ENCODE data around the gene ANXA10.

DNA sequence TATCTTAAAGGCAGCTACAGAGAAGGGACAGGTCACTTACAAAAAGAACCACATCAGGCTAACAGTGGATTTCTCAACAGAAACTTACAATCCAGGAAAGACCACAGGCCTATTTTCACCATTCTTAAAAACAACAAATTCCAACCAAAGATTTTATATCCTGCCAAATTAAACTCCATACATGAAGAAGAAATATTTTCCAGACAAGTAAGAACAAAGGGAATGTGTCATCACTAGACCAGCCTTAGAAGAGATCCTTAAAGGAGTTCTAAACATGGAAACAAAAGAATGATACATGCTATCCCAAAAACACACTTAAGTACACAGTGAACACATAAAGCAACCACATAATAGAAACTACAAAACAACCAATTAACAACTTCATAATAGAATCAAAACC lies 105.6 kb downstream of the ANXA10 start:
- TF ChIP-seq EP300 (IDR thresholded peaks at IDR 0.05) (no peak), POLR2A (IDR thresholded peaks at IDR 0.05) (no peak), POLR2AphosphoS5 (IDR thresholded peaks at IDR 0.05) (no peak)
- TF ChIP-seq, protein P1, sequence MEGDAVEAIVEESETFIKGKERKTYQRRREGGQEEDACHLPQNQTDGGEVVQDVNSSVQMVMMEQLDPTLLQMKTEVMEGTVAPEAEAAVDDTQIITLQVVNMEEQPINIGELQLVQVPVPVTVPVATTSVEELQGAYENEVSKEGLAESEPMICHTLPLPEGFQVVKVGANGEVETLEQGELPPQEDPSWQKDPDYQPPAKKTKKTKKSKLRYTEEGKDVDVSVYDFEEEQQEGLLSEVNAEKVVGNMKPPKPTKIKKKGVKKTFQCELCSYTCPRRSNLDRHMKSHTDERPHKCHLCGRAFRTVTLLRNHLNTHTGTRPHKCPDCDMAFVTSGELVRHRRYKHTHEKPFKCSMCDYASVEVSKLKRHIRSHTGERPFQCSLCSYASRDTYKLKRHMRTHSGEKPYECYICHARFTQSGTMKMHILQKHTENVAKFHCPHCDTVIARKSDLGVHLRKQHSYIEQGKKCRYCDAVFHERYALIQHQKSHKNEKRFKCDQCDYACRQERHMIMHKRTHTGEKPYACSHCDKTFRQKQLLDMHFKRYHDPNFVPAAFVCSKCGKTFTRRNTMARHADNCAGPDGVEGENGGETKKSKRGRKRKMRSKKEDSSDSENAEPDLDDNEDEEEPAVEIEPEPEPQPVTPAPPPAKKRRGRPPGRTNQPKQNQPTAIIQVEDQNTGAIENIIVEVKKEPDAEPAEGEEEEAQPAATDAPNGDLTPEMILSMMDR (IDR thresholded peaks at IDR 0.05) = no peak
